ENCODE measurements around the gene SPATA2.
"Not testable (repeated sequence)": the region's sequence is repeated elsewhere in the genome, so short reads cannot be mapped to it uniquely, and the experiment has no call there.

The SPATA2 gene

DNA sequence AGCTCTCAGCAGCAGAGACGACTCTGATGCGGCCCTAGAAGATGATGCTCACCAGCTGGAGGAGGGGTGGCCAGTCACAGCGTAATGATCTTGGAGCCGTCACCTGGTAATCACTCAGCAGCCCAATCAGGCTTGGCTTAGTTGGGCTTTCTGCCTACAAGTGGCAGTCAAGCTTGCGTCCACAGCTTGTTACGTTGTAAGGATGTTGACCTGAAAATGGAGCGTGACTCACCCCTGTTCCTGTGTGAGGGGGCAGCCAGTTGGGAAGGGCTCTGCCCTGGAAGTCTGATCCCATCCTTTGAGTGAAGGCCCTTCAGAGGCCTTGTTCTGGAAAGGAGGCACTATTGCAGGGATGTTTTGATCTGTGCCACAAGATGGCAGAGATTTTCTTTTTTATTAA, 49.8 kb downstream of the SPATA2 start:
- in situ Hi-C loops (cut with MboI; ENCODE audit: low sequenced_read_pairs) = no loop called here

DNA sequence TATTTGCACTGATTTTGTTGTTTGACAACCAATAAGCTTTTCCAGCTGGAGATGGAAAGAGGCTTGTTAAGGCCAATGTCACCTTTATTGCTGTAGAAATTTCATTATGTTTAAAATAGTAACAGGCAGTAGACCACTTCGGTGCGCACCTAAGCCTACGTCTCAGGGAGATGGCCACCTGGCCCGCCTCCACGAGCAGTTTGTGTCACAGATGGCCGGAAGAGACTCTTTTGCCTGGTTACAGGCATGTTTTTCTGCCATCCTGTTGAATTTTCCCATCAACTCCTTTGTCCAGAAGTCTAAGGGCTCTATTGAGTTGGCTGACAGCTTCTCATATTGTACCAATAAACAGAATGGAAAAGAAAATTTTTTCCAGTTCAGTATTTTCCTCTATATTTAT, 51.7 kb downstream of the SPATA2 start:
- in situ Hi-C loops (cut with MboI; ENCODE audit: low sequenced_read_pairs) = no loop called here

DNA sequence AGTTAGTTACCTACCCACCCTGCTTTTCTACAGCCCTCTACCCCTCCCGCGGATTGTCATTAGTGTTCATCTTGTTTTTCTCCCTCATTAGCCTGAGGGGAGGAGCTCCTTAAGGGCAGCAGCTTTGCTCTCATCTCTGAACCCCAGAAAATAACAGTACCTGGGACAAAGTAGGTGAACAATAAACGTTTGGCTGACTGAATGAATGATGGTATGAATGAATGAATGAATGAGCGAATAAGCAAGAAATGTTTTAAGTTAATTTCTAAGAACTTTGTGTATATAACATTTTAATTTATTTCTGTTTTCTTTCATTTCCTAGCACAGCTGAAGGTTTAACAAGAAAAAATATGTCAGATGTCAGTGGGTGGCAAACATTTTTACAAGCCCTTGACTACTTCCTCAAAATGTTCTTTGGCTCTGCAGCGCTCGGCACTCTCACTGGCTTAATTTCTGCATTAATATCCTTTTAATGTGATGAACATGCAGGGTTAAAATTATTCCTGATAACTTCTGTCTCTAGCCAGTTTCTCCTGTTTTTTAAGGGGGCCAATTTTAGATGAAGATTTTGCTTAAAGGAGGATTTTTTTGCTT, 52.6 kb downstream of the SPATA2 start:
- in situ Hi-C loops (cut with MboI; ENCODE audit: low sequenced_read_pairs) = no loop called here

DNA sequence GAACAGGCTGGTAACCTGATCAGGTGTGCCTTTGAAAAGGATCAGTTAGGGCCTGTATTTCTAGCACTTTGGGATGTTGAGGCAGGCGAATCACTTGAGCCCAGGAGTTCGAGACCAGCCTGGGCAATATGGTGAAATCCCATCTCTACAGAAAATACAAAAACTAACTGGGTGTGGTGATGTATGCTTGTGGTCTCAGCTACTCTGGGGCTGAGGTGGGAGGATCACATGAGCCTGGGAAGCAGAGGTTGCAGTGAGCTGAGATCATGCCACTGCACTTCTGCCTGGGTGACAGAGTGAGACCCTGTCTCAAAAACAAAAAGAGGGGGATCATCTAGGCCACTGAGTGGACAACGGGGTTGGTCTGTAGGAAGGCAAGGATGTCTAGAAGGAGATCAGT, 54.1 kb downstream of the SPATA2 start:
- in situ Hi-C loops (cut with MboI; ENCODE audit: low sequenced_read_pairs) = not testable (repeated sequence)

DNA sequence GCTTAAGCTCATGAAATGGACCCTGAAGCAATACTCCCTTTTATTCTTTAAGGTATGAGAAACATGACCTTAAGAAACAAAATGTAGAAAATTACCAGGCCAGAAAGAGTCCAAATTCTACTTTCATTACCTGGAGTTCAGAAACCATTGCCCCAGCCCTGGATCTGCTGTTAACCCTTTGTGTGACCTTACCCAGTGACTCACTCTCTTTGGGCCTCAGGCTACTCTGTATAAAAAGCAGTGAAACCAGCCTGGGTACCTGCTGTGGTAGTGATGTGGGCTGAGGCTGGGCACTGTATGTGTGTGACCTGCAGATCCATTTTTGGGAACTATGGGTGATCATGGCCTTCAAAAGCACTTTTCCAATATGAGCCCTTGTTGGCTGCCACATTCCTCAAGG, 55.5 kb downstream of the SPATA2 start:
- in situ Hi-C loops (cut with MboI; ENCODE audit: low sequenced_read_pairs) = no loop called here

DNA sequence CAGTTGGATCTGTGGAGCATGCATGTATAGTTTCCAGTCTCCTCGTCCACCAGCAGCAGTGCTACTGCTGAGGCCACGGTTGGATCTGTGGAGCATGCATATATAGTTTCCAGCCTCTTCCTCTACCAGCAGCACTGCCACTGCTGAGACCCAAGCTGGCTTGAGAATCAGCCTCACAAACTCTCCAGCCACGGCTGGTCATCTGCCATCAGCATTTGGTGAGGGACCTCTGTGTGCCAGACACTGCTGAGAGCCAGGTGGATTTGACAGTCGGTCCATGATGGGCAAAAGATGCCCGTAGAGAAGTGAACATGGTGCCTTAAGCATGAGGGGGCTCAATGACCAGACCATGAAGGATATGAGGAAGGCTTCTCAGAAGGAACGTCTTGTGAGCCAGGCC, 56.3 kb downstream of the SPATA2 start:
- in situ Hi-C loops (cut with MboI; ENCODE audit: low sequenced_read_pairs) = no loop called here

DNA sequence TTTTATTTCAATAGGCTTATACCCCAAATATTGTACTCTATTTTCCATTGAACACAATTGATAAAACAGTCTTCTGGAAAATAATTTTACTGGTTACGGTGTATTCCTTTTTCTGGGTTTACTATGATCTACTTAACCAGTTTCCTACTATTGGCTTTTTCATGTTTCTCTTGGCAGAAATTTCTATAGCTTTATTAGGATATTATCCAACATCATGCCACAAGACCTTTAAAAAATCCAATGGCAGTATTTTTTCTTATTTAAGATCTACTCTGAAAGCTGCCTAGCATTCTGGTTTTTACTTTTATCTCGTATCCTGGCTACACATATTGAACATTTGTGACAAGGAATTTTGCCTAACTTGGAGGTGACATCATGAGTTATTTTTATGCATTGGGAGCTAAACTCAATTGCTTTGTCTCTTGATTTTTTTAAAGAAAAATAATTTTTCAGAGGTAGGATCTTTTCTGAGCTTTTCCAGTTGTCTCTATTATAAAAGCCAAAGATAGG, 57.2 kb downstream of the SPATA2 start:
- in situ Hi-C loops (cut with MboI; ENCODE audit: low sequenced_read_pairs) = no loop called here

DNA sequence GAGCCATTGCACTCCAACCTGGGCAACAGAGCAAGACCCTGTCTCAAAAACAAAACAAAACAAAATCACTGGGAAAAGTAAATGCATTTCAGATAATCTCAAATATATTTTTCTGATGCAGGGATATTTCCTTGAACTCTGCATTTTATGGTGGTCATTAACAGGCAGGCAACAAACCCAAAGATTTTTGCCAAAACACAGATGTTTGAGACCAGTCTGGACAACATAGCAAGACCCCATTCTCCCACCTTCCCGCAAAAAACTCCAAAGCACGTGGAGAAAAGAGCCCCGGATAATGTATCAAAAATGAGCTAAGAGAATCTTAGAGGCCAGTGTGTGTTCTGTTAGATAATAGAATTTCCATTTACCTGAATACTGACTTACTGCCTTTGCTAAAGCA, 58.4 kb downstream of the SPATA2 start:
- in situ Hi-C loops (cut with MboI; ENCODE audit: low sequenced_read_pairs) = no loop called here

DNA sequence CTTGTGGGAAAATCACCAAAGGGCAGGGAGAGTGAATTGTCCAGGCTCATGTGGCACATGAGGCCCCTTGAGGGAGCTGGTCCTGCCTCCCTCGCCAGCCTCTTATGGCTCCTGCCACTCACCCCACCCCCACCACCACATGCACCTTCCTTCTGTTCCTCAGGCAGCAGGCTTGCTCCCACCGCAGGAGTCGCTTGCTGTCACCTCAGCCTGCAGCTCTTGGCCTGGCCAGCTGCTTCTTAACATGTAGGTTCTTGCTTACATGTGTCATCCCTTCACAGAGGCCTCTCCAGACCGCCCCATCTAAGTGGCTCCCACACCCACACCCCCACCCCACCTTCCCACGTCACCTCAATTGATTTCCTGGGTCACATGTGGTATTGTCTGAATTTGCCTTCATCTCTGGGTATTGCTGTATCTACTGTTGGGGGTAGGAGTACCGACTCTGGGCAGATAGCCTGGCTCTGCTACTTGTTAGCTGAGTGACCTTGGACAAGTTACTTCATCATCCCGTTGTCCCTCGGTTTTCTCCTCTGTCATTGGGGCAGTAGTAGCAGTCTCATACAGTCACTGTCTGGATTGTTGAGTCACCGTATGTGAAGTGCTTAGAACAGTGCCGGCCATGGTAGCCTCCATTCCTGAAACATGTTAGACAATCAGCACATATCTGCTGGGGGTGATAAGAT, 61.0 kb downstream of the SPATA2 start:
- in situ Hi-C loops (cut with MboI; ENCODE audit: low sequenced_read_pairs) = no loop called here

DNA sequence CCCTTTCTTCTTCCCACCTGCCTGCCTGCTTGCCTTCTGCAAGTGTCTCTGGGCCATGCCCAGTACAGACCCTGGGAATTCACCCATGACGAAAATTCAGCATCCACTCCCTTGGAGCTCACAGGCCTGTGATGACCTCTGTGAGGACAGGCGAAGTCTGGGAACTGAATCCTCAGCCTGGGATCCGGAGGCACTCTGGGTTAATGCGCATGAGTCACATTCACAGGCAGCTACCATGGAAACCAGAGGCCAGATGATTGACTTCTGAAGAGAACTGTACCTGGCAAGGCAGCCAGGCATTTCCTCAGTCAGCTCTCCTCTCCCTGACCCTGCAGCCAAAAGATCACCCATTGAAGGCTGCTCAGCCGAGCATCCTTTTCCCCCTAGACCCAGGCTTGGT, 61.7 kb downstream of the SPATA2 start:
- in situ Hi-C loops (cut with MboI; ENCODE audit: low sequenced_read_pairs) = no loop called here

All from HL-60/S4 treated with retinoic acid at 250 ng/mL for 4 days and 3 days (cell line).